HepG2 (cell line): ENCODE measurements around the gene PYGB. TPM values are rescaled to one million over a fixed set of nuclear protein-coding genes. Genes with fewer than 3 reads are reported as not detected.

Source experiments
- ATAC-seq: fragments of 200-7000 bp; cut with Tn5 transposase; 3 replicates; pipeline ENCODE4 v1.9.1; 2020; ENCODE audit warnings: mild to moderate bottlenecking, moderate library complexity
- BruUV-seq: library from RNA; stranded (reverse); fragments of 400-500 nt; replicated peaks from 2 replicates; lab custom pipeline; 2021; lab: Mats Ljungman, UMichigan
- CTCF ChIA-PET: fragments of 300-600 bp; formaldehyde crosslinking; extraction: SDS; loops from one replicate; lab custom pipeline; 2021; ENCODE audit warnings: low total read pairs, inconsistent platforms, low intra/inter-chr PET ratio; lab: Yijun Ruan, JAX
- POLR2A ChIA-PET: fragments of 350-600 bp; sonication (Branson Sonifier 250); formaldehyde crosslinking; loops from one replicate; lab custom pipeline; 2020; ENCODE audit warnings: antibody characterized with exemption, inconsistent platforms; lab: Yijun Ruan, JAX
- DNase-seq: peaks from one replicate; pipeline ENCODE4 v3.0.0-alpha.2; 2015; ENCODE audit warnings: low spot score
- FAIRE-seq: peaks from 3 replicates; lab custom pipeline; 2011; peaks lifted over from hg19 to GRCh38; lab: Jason Lieb, UNC
- H2AFZ ChIP-seq: one replicate; pipeline ENCODE4 v1.6.1; 2011; ENCODE audit warnings: low read length, inconsistent platforms
- H3K27ac ChIP-seq: fragments of 300-600 bp; 3 replicates; pipeline ENCODE4 v1.8.0; 2011; ENCODE audit warnings: mixed run types, mild to moderate bottlenecking, mixed read lengths, low read length, inconsistent platforms; ENCODE audit not compliant: insufficient read depth; ENCODE audit errors: extremely low read length
- H3K27me3 ChIP-seq, 2 experiments: fragments of 200-600 bp in 1 of 2; 2 replicates in 1 of 2; 3 replicates in 1 of 2; pipeline versions ENCODE4 v1.6.0 to v1.8.0; 2011; ENCODE audit warnings: low read length in 2 of 2, mild to moderate bottlenecking in 2 of 2, moderate library complexity in 2 of 2, inconsistent platforms in 1 of 2; ENCODE audit not compliant: insufficient read depth in 2 of 2, control insufficient read depth in 1 of 2
- H3K36me3 ChIP-seq, 2 experiments: fragments of 200-600 bp in 1 of 2; replicated peaks in 1 of 2; 2 replicates in 1 of 2; 3 replicates in 1 of 2; pipeline versions ENCODE4 v1.5.1 to v1.8.0; 2011; ENCODE audit warnings: low read length in 2 of 2, inconsistent platforms in 1 of 2; ENCODE audit not compliant: insufficient read depth in 2 of 2, control insufficient read depth in 1 of 2
- H3K4me1 ChIP-seq: 2 replicates; pipeline ENCODE4 v1.5.1; 2012; ENCODE audit warnings: low read length, inconsistent platforms; ENCODE audit not compliant: insufficient read depth
- H3K4me2 ChIP-seq: 2 replicates; pipeline ENCODE4 v1.6.0; 2011; ENCODE audit warnings: low read depth, low read length, inconsistent platforms
- H3K4me3 ChIP-seq, 3 experiments: fragments of 200-600 bp in 1 of 3; sonication (generic), shearing (Covaris generic) in 1 of 3; replicated peaks in 1 of 3; 2 replicates each; pipeline ENCODE4 v1.5.1; 2011 to 2016; ENCODE audit warnings: low read length in 3 of 3, inconsistent platforms in 2 of 3, low read depth in 2 of 3, mild to moderate bottlenecking in 2 of 3, control low read depth in 1 of 3, mixed read lengths in 1 of 3; ENCODE audit not compliant: insufficient read depth in 1 of 3
- H3K79me2 ChIP-seq: one replicate; pipeline ENCODE4 v1.6.1; 2011; ENCODE audit warnings: low read length, inconsistent platforms; ENCODE audit not compliant: insufficient read depth
- H3K9ac ChIP-seq: 2 replicates; pipeline ENCODE4 v1.6.0; 2011; ENCODE audit warnings: mild to moderate bottlenecking, low read depth, low read length, inconsistent platforms; ENCODE audit not compliant: insufficient read depth
- H3K9me3 ChIP-seq: 2 replicates; pipeline ENCODE4 v1.5.1; 2012; ENCODE audit warnings: mild to moderate bottlenecking, low read length
- H4K20me1 ChIP-seq: 2 replicates; pipeline ENCODE4 v1.6.0; 2011; ENCODE audit warnings: inconsistent platforms, mild to moderate bottlenecking, low read length, moderate library complexity; ENCODE audit not compliant: insufficient read depth
- CEBPB ChIP-seq: IDR thresholded peaks from 2 replicates; pipeline ENCODE4 v1.6.1; 2011; ENCODE audit warnings: low read depth, low read length, improper control_type of control experiment, borderline replicate concordance
- FIP1L1 ChIP-seq: fragments of 200-400 bp; formaldehyde crosslinking; IDR thresholded peaks from 2 replicates; pipeline ENCODE4 v1.6.1; 2018; ENCODE audit warnings: low read depth, mild to moderate bottlenecking, low read length, moderate library complexity, borderline replicate concordance; ENCODE audit not compliant: insufficient read depth
- FOXP1 ChIP-seq, 2 experiments: fragments of 450-650 bp in 1 of 2; IDR thresholded peaks; 2 replicates each; pipeline ENCODE4 v1.6.1; 2017 to 2018; ENCODE audit warnings: antibody characterized with exemption in 1 of 2
- MAFF ChIP-seq: IDR thresholded peaks from 2 replicates; pipeline ENCODE4 v1.6.1; 2011; ENCODE audit warnings: low read depth, low read length, improper control_type of control experiment
- POGZ ChIP-seq: sonication (generic); formaldehyde crosslinking; IDR thresholded peaks from 2 replicates; pipeline ENCODE4 v1.4.0; 2020; ENCODE audit warnings: mild to moderate bottlenecking, missing genetic modification reagents
- SIX1 ChIP-seq: sonication (generic); formaldehyde crosslinking; IDR thresholded peaks from 2 replicates; pipeline ENCODE4 v1.4.0; 2020; ENCODE audit warnings: missing genetic modification reagents, borderline replicate concordance
- SP140L ChIP-seq: sonication (generic); formaldehyde crosslinking; IDR thresholded peaks from 2 replicates; pipeline ENCODE4 v1.4.0; 2020; ENCODE audit warnings: missing genetic modification reagents, borderline replicate concordance
- TAF1 ChIP-seq: sonication (generic); formaldehyde crosslinking; IDR thresholded peaks from 2 replicates; pipeline ENCODE4 v1.4.0; 2020; ENCODE audit warnings: missing genetic modification reagents
- THYN1 ChIP-seq: sonication (generic); formaldehyde crosslinking; IDR thresholded peaks from 2 replicates; pipeline ENCODE4 v1.8.1; 2023; ENCODE audit warnings: low read depth, mild to moderate bottlenecking, moderate library complexity, missing genetic modification reagents, borderline replicate concordance
- YY1 ChIP-seq: IDR thresholded peaks from 2 replicates; pipeline ENCODE4 v1.6.1; 2011; ENCODE audit warnings: low read length, low read depth, moderate library complexity, mild to moderate bottlenecking; ENCODE audit not compliant: insufficient read depth, insufficient replicate concordance
- ZNF17 ChIP-seq: sonication (generic); formaldehyde crosslinking; IDR thresholded peaks from 2 replicates; pipeline ENCODE4 v1.5.0; 2020; ENCODE audit warnings: mild to moderate bottlenecking, missing genetic modification reagents
- ZNF251 ChIP-seq: sonication (generic); formaldehyde crosslinking; IDR thresholded peaks from 2 replicates; pipeline ENCODE4 v1.9.0; 2021; ENCODE audit warnings: mild to moderate bottlenecking, missing genetic modification reagents
- ZNF260 ChIP-seq: sonication (generic); formaldehyde crosslinking; IDR thresholded peaks from 2 replicates; pipeline ENCODE4 v1.4.0; 2020; ENCODE audit warnings: missing genetic modification reagents, low read depth, mild to moderate bottlenecking, borderline replicate concordance
- WGBS: methylation state at CpG from one replicate; pipeline ENCODE4 v1.1.6; 2017; ENCODE audit warnings: low lambda C conversion rate; 5-methylcytosine and 5-hydroxymethylcytosine counted together
- in situ Hi-C: cut with HindIII; loops from 2 replicates; pipeline ENCODE4 v1.10.0; 2017; ENCODE audit warnings: low pct_unique_long_range_greater_than_20kb; ENCODE audit not compliant: extremely low pct_ligation_motif_present
- intact Hi-C: fragments of 100-400 bp; cut with micrococcal nuclease; formaldehyde crosslinking; loops from one replicate; pipeline ENCODE4 v1.10.0; 2022; ENCODE audit not compliant: unreplicated experiment
- polyA plus RNA-seq, 8 experiments: library from polyadenylated mRNA; depleted of rRNA in 3 of 8; stranded (reverse) in 7 of 8; unstranded in 1 of 8; fragments of >200 nt; fragmentation: Illumina TruSeq in 4 of 8; extraction: Trizol in 4 of 8; gene quantifications; 2 replicates each; pipeline versions ENCODE4 v1.2.1 to v1.2.3, GENCODE V29; 2011 to 2016; ENCODE audit warnings: low read depth in 4 of 8, missing spikeins in 1 of 8, mixed read lengths in 1 of 8; ENCODE audit not compliant: insufficient read depth in 1 of 8
- total RNA-seq, 5 experiments: library from RNA; depleted of rRNA; stranded (reverse); fragments of >200 nt; fragmentation: Illumina TruSeq; extraction: Trizol; gene quantifications; 2 replicates each; pipeline ENCODE4 v1.2.3, GENCODE V29; 2016; ENCODE audit warnings: low read depth in 1 of 5
- TF ChIP-seq, protein P1 (sequence below): sonication (generic); formaldehyde crosslinking; IDR thresholded peaks from 2 replicates; pipeline ENCODE4 v1.9.0; 2021; ENCODE audit warnings: missing genetic modification reagents, borderline replicate concordance
- TF ChIP-seq, protein P2 (sequence below): sonication (generic); formaldehyde crosslinking; IDR thresholded peaks from 2 replicates; pipeline ENCODE4 v1.4.0; 2020; ENCODE audit warnings: missing genetic modification reagents
- TF ChIP-seq, protein P3 (sequence below): sonication (generic); formaldehyde crosslinking; IDR thresholded peaks from 2 replicates; pipeline ENCODE4 v1.5.1; 2020; ENCODE audit warnings: mild to moderate bottlenecking, moderate library complexity, missing genetic modification reagents
- TF ChIP-seq, protein P4 (sequence below), 2 experiments: fragments of 450-650 bp in 1 of 2; sonication (generic) in 1 of 2; formaldehyde crosslinking; IDR thresholded peaks; 2 replicates each; pipeline versions ENCODE4 v1.5.0 to v1.8.0; 2020 to 2022; ENCODE audit warnings: mild to moderate bottlenecking in 1 of 2, missing genetic modification reagents in 1 of 2

PYGB gene
- total and polyA plus RNA-seq, 2 of the 13 experiments (the other 11 are each of a cell fraction or from before 2014, with no cell fraction given) = 24.2 to 86.3 TPM

DNA sequence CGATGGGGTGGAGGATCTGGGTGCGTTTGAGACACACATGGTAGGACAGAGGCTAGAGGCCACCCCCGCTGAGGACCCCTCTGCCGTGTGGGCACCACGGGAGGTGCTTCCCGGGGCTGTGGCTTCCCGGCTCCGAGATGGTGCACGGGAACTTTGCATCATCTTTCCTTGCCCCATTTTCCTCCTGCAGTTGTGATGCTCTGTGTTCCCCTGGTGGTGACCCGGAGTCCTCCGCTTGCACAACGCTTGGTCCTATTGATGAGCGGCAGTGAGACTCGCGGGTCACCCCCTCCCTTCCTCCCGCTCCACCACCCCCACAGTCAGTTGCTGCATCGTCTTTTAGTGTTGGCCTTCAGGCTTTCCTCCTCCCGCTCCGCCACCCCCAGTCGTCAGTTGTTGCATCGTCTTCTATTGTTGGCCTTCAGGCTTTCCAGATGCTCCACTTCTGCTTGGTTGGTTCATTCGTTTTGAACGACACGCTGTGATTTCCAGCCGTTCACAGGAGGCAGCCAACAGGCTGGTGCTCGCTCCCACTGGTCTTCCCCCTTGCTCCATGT is 37.3 kb downstream of the PYGB start:
- Histone ChIP-seq H3K4me3 (no peak overlapping the region), H3K36me3 (peaks cover 58 to 95% of the 10 kb centered on the region in 2 experiments), H2AFZ (no peak overlapping the region), H3K9ac (no peak overlapping the region), H4K20me1 (no peaks in the 10 kb centered on the region), H3K27ac (no peak overlapping the region), H3K79me2 (no peaks in the 10 kb centered on the region), H3K4me2 (no peak overlapping the region), H3K9me3 (no peaks in the 10 kb centered on the region), H3K4me1 (no peaks in the 10 kb centered on the region), H3K27me3 (no peaks in the 10 kb centered on the region)
- in situ Hi-C loops = no loop called here
- DNase-seq (no peak), FAIRE-seq (no peak), ATAC-seq (peak; percentile 6; the same call in 1 of the 3 replicates)
- ChIA-PET POLR2A (no interaction called here), CTCF (no interaction called here)
- 92% methylated on average over 26 of the region's 26 CpGs for WGBS
- intact Hi-C loops = no loop called here
- BruUV-seq = no TSS peak
- TF ChIP-seq, protein P1, sequence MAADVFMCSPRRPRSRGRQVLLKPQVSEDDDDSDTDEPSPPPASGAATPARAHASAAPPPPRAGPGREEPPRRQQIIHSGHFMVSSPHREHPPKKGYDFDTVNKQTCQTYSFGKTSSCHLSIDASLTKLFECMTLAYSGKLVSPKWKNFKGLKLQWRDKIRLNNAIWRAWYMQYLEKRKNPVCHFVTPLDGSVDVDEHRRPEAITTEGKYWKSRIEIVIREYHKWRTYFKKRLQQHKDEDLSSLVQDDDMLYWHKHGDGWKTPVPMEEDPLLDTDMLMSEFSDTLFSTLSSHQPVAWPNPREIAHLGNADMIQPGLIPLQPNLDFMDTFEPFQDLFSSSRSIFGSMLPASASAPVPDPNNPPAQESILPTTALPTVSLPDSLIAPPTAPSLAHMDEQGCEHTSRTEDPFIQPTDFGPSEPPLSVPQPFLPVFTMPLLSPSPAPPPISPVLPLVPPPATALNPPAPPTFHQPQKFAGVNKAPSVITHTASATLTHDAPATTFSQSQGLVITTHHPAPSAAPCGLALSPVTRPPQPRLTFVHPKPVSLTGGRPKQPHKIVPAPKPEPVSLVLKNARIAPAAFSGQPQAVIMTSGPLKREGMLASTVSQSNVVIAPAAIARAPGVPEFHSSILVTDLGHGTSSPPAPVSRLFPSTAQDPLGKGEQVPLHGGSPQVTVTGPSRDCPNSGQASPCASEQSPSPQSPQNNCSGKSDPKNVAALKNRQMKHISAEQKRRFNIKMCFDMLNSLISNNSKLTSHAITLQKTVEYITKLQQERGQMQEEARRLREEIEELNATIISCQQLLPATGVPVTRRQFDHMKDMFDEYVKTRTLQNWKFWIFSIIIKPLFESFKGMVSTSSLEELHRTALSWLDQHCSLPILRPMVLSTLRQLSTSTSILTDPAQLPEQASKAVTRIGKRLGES (CRISPR knock-in tag) = no peak
- no peak for TF ChIP-seq FOXP1 (IDR thresholded peaks at IDR 0.05)
- TF ChIP-seq FOXP1 (CRISPR knock-in tag; IDR thresholded peaks at IDR 0.05) = no peak
- TF ChIP-seq SP140L (CRISPR knock-in tag) = no peak
- no peak for TF ChIP-seq YY1
- TF ChIP-seq POGZ (CRISPR knock-in tag) = no peak
- TF ChIP-seq TAF1 (CRISPR knock-in tag) = no peak
- 0 out of 2 replicates have a peak, but pooled peaks have one; percentile 6 for TF ChIP-seq CEBPB
- TF ChIP-seq, protein P2, sequence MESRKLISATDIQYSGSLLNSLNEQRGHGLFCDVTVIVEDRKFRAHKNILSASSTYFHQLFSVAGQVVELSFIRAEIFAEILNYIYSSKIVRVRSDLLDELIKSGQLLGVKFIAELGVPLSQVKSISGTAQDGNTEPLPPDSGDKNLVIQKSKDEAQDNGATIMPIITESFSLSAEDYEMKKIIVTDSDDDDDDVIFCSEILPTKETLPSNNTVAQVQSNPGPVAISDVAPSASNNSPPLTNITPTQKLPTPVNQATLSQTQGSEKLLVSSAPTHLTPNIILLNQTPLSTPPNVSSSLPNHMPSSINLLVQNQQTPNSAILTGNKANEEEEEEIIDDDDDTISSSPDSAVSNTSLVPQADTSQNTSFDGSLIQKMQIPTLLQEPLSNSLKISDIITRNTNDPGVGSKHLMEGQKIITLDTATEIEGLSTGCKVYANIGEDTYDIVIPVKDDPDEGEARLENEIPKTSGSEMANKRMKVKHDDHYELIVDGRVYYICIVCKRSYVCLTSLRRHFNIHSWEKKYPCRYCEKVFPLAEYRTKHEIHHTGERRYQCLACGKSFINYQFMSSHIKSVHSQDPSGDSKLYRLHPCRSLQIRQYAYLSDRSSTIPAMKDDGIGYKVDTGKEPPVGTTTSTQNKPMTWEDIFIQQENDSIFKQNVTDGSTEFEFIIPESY = peak; percentile 97
- no peak for TF ChIP-seq ZNF260 (CRISPR knock-in tag)
- TF ChIP-seq FIP1L1 = no peak
- no peak for TF ChIP-seq ZNF17
- no peak for TF ChIP-seq MAFF
- TF ChIP-seq SIX1 (CRISPR knock-in tag) = no peak
- TF ChIP-seq ZNF251 (CRISPR knock-in tag) = no peak
- TF ChIP-seq, protein P3, sequence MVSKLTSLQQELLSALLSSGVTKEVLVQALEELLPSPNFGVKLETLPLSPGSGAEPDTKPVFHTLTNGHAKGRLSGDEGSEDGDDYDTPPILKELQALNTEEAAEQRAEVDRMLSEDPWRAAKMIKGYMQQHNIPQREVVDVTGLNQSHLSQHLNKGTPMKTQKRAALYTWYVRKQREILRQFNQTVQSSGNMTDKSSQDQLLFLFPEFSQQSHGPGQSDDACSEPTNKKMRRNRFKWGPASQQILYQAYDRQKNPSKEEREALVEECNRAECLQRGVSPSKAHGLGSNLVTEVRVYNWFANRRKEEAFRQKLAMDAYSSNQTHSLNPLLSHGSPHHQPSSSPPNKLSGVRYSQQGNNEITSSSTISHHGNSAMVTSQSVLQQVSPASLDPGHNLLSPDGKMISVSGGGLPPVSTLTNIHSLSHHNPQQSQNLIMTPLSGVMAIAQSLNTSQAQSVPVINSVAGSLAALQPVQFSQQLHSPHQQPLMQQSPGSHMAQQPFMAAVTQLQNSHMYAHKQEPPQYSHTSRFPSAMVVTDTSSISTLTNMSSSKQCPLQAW (CRISPR knock-in tag) = no peak
- TF ChIP-seq, protein P4, sequence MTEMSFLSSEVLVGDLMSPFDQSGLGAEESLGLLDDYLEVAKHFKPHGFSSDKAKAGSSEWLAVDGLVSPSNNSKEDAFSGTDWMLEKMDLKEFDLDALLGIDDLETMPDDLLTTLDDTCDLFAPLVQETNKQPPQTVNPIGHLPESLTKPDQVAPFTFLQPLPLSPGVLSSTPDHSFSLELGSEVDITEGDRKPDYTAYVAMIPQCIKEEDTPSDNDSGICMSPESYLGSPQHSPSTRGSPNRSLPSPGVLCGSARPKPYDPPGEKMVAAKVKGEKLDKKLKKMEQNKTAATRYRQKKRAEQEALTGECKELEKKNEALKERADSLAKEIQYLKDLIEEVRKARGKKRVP (CRISPR knock-in tag; IDR thresholded peaks at IDR 0.05) = no peak
- no peak for TF ChIP-seq THYN1 (CRISPR knock-in tag)
